Measurements from ENCODE around the gene TNNT2.

Gene TNNT2

GRCh38 chr1:201383647-201384405 is 6.3 kb upstream of the TNNT2 start:
- Mint-ChIP-seq H3K9me3 (no peaks in the 10 kb centered on the region), H3K4me1 (peaks cover 66% of the 10 kb centered on the region), H3K27ac (peak overlapping the region; percentile 77 to 95 (median 87)), H3K4me3 (peak overlapping the region; percentile 31 to 81 (median 67)), H3K27me3 (ENCODE audit: low read depth) (peaks cover 11% of the 10 kb centered on the region), H3K36me3 (ENCODE audit: low read depth) (no peaks in the 10 kb centered on the region)
- TF ChIP-seq CTCF (IDR thresholded peaks at IDR 0.05; ENCODE audit: unreplicated experiment in 3 of 3) = no peak

GRCh38 chr1:201381130-201381529 is 3.6 kb upstream of the TNNT2 start:
- Mint-ChIP-seq H3K27ac (peak overlapping the region; percentile 44 to 57 (median 54)), H3K4me3 (peak overlapping the region in 1 of 3 experiments; percentile 29), H3K9me3 (no peaks in the 10 kb centered on the region), H3K36me3 (ENCODE audit: low read depth) (no peaks in the 10 kb centered on the region), H3K27me3 (ENCODE audit: low read depth) (peaks cover 17% of the 10 kb centered on the region), H3K4me1 (peaks cover 84% of the 10 kb centered on the region)
- TF ChIP-seq CTCF (IDR thresholded peaks at IDR 0.05; ENCODE audit: unreplicated experiment in 3 of 3) = no peak

GRCh38 chr1:201379733-201380242 is 2.3 kb upstream of the TNNT2 start:
- TF ChIP-seq CTCF (IDR thresholded peaks at IDR 0.05; ENCODE audit: unreplicated experiment in 3 of 3) = no peak
- Mint-ChIP-seq H3K9me3 (no peaks in the 10 kb centered on the region), H3K36me3 (ENCODE audit: low read depth) (no peaks in the 10 kb centered on the region), H3K27ac (peak overlapping the region in 1 of 3 experiments; percentile 34), H3K4me1 (peaks cover 76% of the 10 kb centered on the region), H3K27me3 (ENCODE audit: low read depth) (peaks cover 8% of the 10 kb centered on the region), H3K4me3 (no peak overlapping the region)

- Mint-ChIP-seq H3K27ac (peak overlapping the region; percentile 5 to 90 (median 66)), H3K27me3 (ENCODE audit: low read depth) (peaks cover 14% of the 10 kb centered on the region), H3K9me3 (no peaks in the 10 kb centered on the region), H3K4me3 (peak overlapping the region in 2 of 3 experiments; percentile 15 to 67), H3K36me3 (ENCODE audit: low read depth) (no peaks in the 10 kb centered on the region), H3K4me1 (peaks cover 76% of the 10 kb centered on the region)
- TF ChIP-seq CTCF (IDR thresholded peaks at IDR 0.05; ENCODE audit: unreplicated experiment in 3 of 3) = no peak
These were observed 1.3 kb upstream of the TNNT2 start for GRCh38 chr1:201378804-201379203.

GRCh38 chr1:201376464-201377374 is 761 bp downstream of the TNNT2 start:
- H3K27me3 Mint-ChIP-seq (ENCODE audit: low read depth) = peaks cover 15% of the 10 kb centered on the region
- peak; percentile 68 to 73 (median 71) for TF ChIP-seq CTCF (IDR thresholded peaks at IDR 0.05; ENCODE audit: unreplicated experiment in 3 of 3)
- H3K9me3 Mint-ChIP-seq = no peaks in the 10 kb centered on the region
- H3K36me3 Mint-ChIP-seq (ENCODE audit: low read depth) = no peaks in the 10 kb centered on the region
- peak overlapping the region; percentile 79 to 99 (median 95) for H3K4me3 Mint-ChIP-seq
- peak overlapping the region; percentile 90 to 99 (median 98) for H3K27ac Mint-ChIP-seq
- peaks cover 82% of the 10 kb centered on the region for H3K4me1 Mint-ChIP-seq

Measured in nephron (organoid).